T-cell (primary cell): ENCODE data around the gene QSOX2. TPM values are rescaled to one million over a fixed set of nuclear protein-coding genes. Genes with fewer than 3 reads are reported as not detected.

ENCODE experiments used
- ATAC-seq, 4 experiments: fragments of 200-7000 bp in 3 of 4; fragments of 150-1000 bp in 1 of 4; cut with Tn5 transposase; replicated peaks in 1 of 4; 1 replicate in 3 of 4; 2 replicates in 1 of 4; pipeline ENCODE4 v1.10.0; 2021; ENCODE audit warnings: moderate library complexity in 3 of 4, mild to moderate bottlenecking in 2 of 4, moderate number of reproducible peaks in 1 of 4
- CTCF ChIA-PET, 2 donors: fragments of 300-600 bp; sonication (Branson Sonifier 250); formaldehyde crosslinking; loops; one replicate each; lab custom pipeline; 2022; ENCODE audit warnings: antibody characterized with exemption in 2 of 2; lab: Charles Lee
- POLR2A ChIA-PET, 2 donors: fragments of 300-600 bp; sonication (Branson Sonifier 250); formaldehyde crosslinking; loops; one replicate each; lab custom pipeline; 2022; ENCODE audit warnings: antibody characterized with exemption in 2 of 2; lab: Charles Lee
- DNase-seq, 35 experiments: peaks; one replicate each; pipeline versions ENCODE4 v3.0.0 to v3.0.0-alpha.2; 2013 to 2023
- H3K27ac ChIP-seq: one replicate; pipeline ENCODE4 v1.5.1; 2013; ENCODE audit warnings: low read length
- H3K27me3 ChIP-seq, 2 experiments: replicated peaks in 1 of 2; 1 replicate in 1 of 2; 2 replicates in 1 of 2; pipeline versions ENCODE4 v1.6.1 to v1.7.0; 2013; ENCODE audit warnings: low read length in 1 of 2, mixed read lengths in 1 of 2; ENCODE audit not compliant: control insufficient read depth in 2 of 2, insufficient read depth in 2 of 2; ENCODE audit errors: extremely low read depth in 1 of 2
- H3K36me3 ChIP-seq, 2 donors: 1 replicate in 1 of 2; 2 replicates in 1 of 2; pipeline versions ENCODE4 v1.6.1 to v1.7.0; 2013; ENCODE audit warnings: low read length in 1 of 2; ENCODE audit not compliant: control insufficient read depth in 2 of 2, insufficient read depth in 1 of 2; ENCODE audit errors: extremely low read depth in 1 of 2
- H3K4me1 ChIP-seq, 2 experiments: 1 replicate in 1 of 2; 2 replicates in 1 of 2; pipeline versions ENCODE4 v1.6.1 to v1.7.0; 2013; ENCODE audit warnings: low read length in 2 of 2, mixed read lengths in 1 of 2; ENCODE audit not compliant: insufficient read depth in 2 of 2, control insufficient read depth in 1 of 2; ENCODE audit errors: extremely low read depth in 1 of 2
- H3K4me3 ChIP-seq, 2 donors: 1 replicate in 1 of 2; 2 replicates in 1 of 2; pipeline versions ENCODE4 v1.5.1 to v1.7.0; 2013; ENCODE audit warnings: mild to moderate bottlenecking in 2 of 2, low read length in 1 of 2, moderate library complexity in 1 of 2; ENCODE audit not compliant: control insufficient read depth in 1 of 2; ENCODE audit errors: extremely low read depth in 1 of 2
- H3K9me3 ChIP-seq: 2 replicates; pipeline ENCODE4 v1.7.0; 2013
- H3K27ac Mint-ChIP-seq, 2 donors: one replicate each; pipeline ENCODE4 v1.8.0; 2020 to 2021; ENCODE audit warnings: mild to moderate bottlenecking in 2 of 2, mixed read lengths in 2 of 2
- H3K27me3 Mint-ChIP-seq, 2 donors: one replicate each; pipeline ENCODE4 v1.8.0; 2021 to 2022; ENCODE audit warnings: mixed read lengths in 2 of 2
- H3K36me3 Mint-ChIP-seq: one replicate; pipeline ENCODE4 v1.8.0; 2021; ENCODE audit warnings: mixed read lengths
- H3K4me1 Mint-ChIP-seq, 3 donors: one replicate each; pipeline ENCODE4 v1.8.0; 2020 to 2022; ENCODE audit warnings: mixed read lengths in 3 of 3, mild to moderate bottlenecking in 1 of 3
- H3K4me3 Mint-ChIP-seq, 3 donors: one replicate each; pipeline ENCODE4 v1.8.0; 2020 to 2022; ENCODE audit warnings: mild to moderate bottlenecking in 3 of 3, mixed read lengths in 3 of 3, moderate library complexity in 3 of 3
- H3K9me3 Mint-ChIP-seq, 3 donors: one replicate each; pipeline ENCODE4 v1.8.0; 2020 to 2022; ENCODE audit warnings: mixed read lengths in 3 of 3
- WGBS: methylation state at CpG from one replicate; pipeline ENCODE4 v1.1.5; 2013; ENCODE audit warnings: missing lambda C conversion rate; ENCODE audit not compliant: insufficient coverage; 5-methylcytosine and 5-hydroxymethylcytosine counted together
- total RNA-seq, 35 experiments: library from RNA in 6 of 35; stranded (reverse) in 6 of 35; fragments of 120-200 nt in 1 of 35; gene quantifications; one replicate each; pipeline versions ENCODE4 v1.2.1 to v1.2.4 and lab custom pipeline; 2013 to 2026

Gene QSOX2
- total RNA-seq, 5 donors from 2014 or later (not counting 1 experiment from before 2014, with no cell fraction given) = 14.1 to 19.4 (median 17.0) TPM

GRCh38 chr9:136171009-136171800 lies 74.4 kb downstream of the QSOX2 start:
- Histone ChIP-seq H3K36me3 (no peaks in the 10 kb centered on the region), H3K4me3 (no peak overlapping the region), H3K9me3 (no peaks in the 10 kb centered on the region), H3K4me1 (peaks cover 0 to 3% of the 10 kb centered on the region in 2 experiments), H3K27me3 (peaks cover 0 to 39% of the 10 kb centered on the region in 2 experiments), H3K27ac (no peak overlapping the region)
- ATAC-seq (no peak), DNase-seq (no peak)
- H3K4me1 Mint-ChIP-seq = no peaks in the 10 kb centered on the region
- ChIA-PET CTCF (no interaction called here), POLR2A (no interaction called here)
- no peaks in the 10 kb centered on the region for H3K36me3 Mint-ChIP-seq
- no peak overlapping the region for H3K27ac Mint-ChIP-seq
- 63% methylated on average over 15 of the region's 16 CpGs for WGBS
- H3K9me3 Mint-ChIP-seq = no peaks in the 10 kb centered on the region
- peaks cover 18 to 24% of the 10 kb centered on the region in 2 donors for H3K27me3 Mint-ChIP-seq
- no peak overlapping the region for H3K4me3 Mint-ChIP-seq

DNA sequence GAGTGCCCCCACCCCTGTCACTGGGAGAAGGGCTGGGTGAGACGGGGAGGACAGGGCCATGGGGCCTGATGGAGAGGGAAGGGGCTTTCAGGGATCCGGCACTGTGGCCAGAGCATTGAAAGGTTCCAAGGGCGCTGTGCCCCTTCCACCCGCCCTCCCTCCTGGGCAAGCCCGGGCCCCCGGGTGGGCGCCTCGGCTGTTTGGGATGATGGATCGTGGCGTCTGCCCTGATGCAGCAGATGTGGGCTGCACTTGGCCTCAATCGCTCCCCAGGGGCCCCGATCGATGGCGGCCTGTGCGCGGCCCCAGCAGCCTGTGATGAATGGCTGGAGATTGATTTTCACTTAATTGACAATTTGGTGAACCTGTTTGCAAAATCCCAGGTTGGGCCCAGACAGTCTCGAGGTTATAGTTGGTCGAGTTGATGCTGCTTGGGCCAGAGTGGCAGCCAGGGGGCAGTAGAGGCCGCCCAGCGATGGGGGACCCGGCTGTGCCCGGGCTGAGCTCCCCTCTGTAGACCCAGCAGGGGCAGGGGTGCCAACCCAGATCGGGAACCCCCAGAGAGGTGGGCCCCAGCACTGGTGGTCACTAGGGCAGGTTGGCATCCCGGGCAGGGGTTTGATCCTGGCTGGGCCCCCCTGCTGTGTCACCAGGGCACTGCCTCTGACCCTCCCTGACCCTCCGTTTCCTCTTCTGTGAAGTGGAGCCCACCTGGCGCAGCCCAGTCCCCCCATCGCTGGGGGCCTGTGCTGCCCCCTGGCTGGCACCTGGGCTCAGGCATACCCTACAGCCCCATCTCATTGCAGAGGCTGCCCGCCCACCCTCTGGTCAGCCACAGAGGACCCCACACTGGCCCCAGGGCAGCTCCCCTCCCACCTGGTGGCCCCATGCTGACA lies 75.4 kb downstream of the QSOX2 start:
- ChIA-PET CTCF (no interaction called here), POLR2A (no interaction called here)
- WGBS = 44% methylated on average over 26 of the region's 28 CpGs
- DNase-seq = peak in 28 of 35 experiments; percentile 9 to 59 (median 33)
- Histone ChIP-seq H3K36me3 (no peaks in the 10 kb centered on the region), H3K9me3 (no peaks in the 10 kb centered on the region), H3K4me1 (peaks cover 0 to 3% of the 10 kb centered on the region in 2 experiments), H3K4me3 (no peak overlapping the region), H3K27ac (no peak overlapping the region), H3K27me3 (peaks cover 0 to 39% of the 10 kb centered on the region in 2 experiments)
- Mint-ChIP-seq H3K27me3 (peaks cover 18 to 24% of the 10 kb centered on the region in 2 donors), H3K9me3 (no peaks in the 10 kb centered on the region), H3K4me3 (no peak overlapping the region), H3K36me3 (no peaks in the 10 kb centered on the region), H3K27ac (no peak overlapping the region), H3K4me1 (no peaks in the 10 kb centered on the region)
- ATAC-seq = peak; percentile 30 to 47 (median 42)

DNA sequence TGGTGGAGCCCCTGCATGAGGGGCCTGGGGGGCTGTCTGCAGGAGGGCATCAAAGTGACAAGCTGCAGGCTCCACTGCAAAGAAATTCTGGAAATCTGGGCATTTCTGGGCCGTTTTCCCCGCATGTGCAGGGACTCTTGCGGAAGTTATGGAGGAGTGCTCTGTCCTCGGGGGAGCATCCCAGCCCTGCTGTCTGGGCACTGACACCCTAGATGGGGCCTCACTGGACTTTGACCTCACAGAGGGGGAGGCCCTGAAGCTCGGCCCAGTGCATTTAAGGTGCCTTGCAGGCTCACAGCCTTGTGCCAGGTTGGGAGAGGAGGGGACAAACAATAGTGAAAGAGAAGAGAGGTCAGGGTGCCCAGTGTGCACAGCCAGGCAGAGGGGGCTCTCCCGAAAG lies 76.1 kb downstream of the QSOX2 start:
- ChIA-PET POLR2A (no interaction called here), CTCF (no interaction called here)
- WGBS = 80% methylated on average over 4 of the region's 6 CpGs
- Mint-ChIP-seq H3K4me3 (no peak overlapping the region), H3K9me3 (no peaks in the 10 kb centered on the region), H3K36me3 (no peaks in the 10 kb centered on the region), H3K27me3 (peaks cover 18 to 24% of the 10 kb centered on the region in 2 donors), H3K27ac (no peak overlapping the region), H3K4me1 (no peaks in the 10 kb centered on the region)
- Histone ChIP-seq H3K27me3 (peaks cover 0 to 41% of the 10 kb centered on the region in 2 experiments), H3K36me3 (no peaks in the 10 kb centered on the region), H3K4me3 (no peak overlapping the region), H3K27ac (no peak overlapping the region), H3K9me3 (no peaks in the 10 kb centered on the region), H3K4me1 (peaks cover 0 to 3% of the 10 kb centered on the region in 2 experiments)
- ATAC-seq (no peak), DNase-seq (no peak)

DNA sequence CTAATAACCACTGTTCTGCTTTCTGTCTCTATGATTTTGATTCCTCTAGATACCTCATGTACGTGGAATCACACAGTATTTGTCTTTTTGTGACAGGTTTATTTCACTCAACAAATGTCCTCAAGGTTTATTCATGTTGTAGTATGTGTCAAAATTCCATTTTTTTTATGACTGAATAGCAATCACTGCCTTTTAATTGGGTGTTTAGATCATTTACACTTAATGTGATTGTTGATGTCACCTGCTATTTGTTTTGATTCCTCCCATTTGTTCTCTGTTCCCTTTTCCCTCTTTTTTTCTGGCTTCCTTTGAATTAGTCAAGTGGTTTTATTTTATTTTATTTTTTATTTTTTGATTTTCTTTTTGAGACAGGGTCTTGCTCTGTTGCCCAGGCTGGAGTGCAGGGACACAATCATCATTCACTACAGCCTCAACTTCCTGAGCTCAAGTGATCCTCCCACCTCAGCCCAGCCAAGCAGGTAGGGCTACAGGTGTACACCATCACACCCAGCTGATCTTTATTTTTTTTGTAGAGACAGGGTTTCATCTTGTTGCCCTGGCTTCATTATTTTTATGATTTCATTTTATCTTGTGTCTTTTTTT lies 82.3 kb downstream of the QSOX2 start:
- Mint-ChIP-seq H3K4me1 (no peaks in the 10 kb centered on the region), H3K27me3 (peaks cover 4 to 5% of the 10 kb centered on the region in 2 donors), H3K36me3 (no peaks in the 10 kb centered on the region), H3K9me3 (peaks cover 3 to 4% (median 4%) of the 10 kb centered on the region in 3 donors), H3K4me3 (no peak overlapping the region), H3K27ac (no peak overlapping the region)
- no peak for DNase-seq
- CTCF ChIA-PET = no interaction called here
- no peak overlapping the region for H3K4me3 ChIP-seq
- no peaks in the 10 kb centered on the region for H3K9me3 ChIP-seq
- no peaks in the 10 kb centered on the region for H3K36me3 ChIP-seq
- H3K27me3 ChIP-seq = peaks cover 0 to 22% of the 10 kb centered on the region in 2 experiments
- ATAC-seq = no peak
- no CpG with 5 or more reads among the region's 1 CpG for WGBS
- H3K4me1 ChIP-seq = no peaks in the 10 kb centered on the region
- POLR2A ChIA-PET = interaction anchor here in 1 of 2 donors (0.6 kb wide), 1 partner anchor 52 kb away, joined by 3 read pairs; no protein-coding TSS in a partner anchor
- H3K27ac ChIP-seq = no peak overlapping the region

DNA sequence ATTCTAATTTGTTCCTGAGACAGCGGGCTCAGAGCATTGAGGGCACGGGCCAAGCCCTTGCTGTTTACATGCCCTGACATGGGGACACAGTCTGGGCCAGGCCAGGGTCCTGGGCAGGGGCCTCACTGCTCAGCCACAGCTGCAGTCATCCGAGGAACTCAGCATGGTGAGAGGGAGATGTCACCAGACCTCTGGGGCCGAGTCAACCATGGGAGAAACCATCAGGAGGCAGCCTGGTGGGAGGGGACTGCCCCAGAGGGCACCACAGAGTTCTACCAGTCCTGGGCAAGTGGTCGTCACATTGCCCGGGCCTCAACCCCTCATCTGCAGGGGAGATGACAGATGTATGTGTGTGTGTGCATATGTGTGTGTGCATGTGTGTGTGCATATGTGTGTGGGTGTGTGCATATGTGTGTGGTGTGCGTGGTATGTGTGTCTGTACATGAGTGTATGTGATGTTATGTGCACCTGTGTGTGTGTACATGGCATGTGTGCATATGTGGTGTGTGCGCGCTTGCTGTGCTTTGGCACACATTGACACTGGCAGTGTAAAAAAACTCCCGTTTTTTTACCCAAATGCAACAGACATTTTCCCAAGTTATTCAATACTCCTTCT lies 84.5 kb downstream of the QSOX2 start:
- peaks cover 2 to 3% of the 10 kb centered on the region in 2 donors for H3K27me3 Mint-ChIP-seq
- CTCF ChIA-PET = no interaction called here
- H3K36me3 Mint-ChIP-seq = no peaks in the 10 kb centered on the region
- peaks cover 0 to 29% of the 10 kb centered on the region in 2 experiments for H3K27me3 ChIP-seq
- peaks cover 3 to 4% (median 4%) of the 10 kb centered on the region in 3 donors for H3K9me3 Mint-ChIP-seq
- WGBS = 59% methylated on average over 6 of the region's 10 CpGs
- ATAC-seq (no peak), DNase-seq (no peak)
- no peaks in the 10 kb centered on the region for H3K4me1 Mint-ChIP-seq
- H3K4me1 ChIP-seq = no peaks in the 10 kb centered on the region
- H3K9me3 ChIP-seq = no peaks in the 10 kb centered on the region
- POLR2A ChIA-PET = no interaction called here
- no peak overlapping the region for H3K27ac ChIP-seq
- no peak overlapping the region for H3K4me3 ChIP-seq
- H3K36me3 ChIP-seq = no peaks in the 10 kb centered on the region
- no peak overlapping the region for H3K4me3 Mint-ChIP-seq
- H3K27ac Mint-ChIP-seq = no peak overlapping the region
